T-helper 22 cell (primary cell): ENCODE measurements around the gene GSTA4.
"Not testable (repeated sequence)": the region's sequence is repeated elsewhere in the genome, so short reads cannot be mapped to it uniquely, and the experiment has no call there.

Experiments
- DNase-seq: peaks from one replicate; pipeline ENCODE4 v3.0.0-alpha.2; 2020; ENCODE audit warnings: low read depth

GSTA4 gene

DNA sequence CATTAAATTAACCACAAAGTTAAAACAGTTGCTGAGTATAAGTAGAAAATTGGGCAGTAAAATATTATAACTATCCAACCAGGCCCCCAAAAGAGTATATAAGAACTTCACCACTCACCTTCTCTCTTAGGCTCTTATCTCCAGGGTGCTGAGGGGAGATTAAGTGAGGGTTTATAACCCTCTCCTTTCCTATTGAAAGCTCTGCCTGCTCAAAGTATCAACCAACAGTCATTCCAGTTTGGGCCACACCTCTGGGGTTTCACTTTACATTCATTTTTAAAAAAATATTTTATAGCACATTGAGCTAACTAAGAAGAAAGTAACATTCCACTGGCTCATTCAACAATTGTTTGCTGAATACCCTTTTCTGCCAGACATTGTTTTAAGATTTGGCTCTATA lies 22.1 kb downstream of the GSTA4 start:
- DNase-seq: no peak

GRCh38 chr6:52969359-52969758 lies 25.7 kb downstream of the GSTA4 start:
- no peak for DNase-seq

DNA sequence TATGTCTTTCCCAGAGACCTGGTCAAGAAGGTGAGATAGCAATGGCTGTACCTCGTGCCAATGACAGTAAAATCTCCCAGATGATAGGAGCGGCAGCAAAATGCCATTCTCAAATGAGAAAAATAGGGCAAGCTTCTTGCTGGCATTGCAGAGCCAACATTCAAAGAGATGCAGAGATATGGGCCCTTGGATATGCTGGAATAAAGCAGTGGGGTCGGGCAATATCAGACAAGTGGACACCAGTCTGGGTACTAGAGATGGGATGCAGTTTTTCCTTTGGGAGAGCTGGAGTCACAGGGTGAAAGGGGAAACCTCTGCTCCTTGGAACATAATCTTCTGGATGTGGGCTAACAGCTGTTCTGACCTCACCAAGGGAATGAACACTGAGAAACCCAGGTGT lies 29.0 kb downstream of the GSTA4 start:
- DNase-seq: no peak

DNA sequence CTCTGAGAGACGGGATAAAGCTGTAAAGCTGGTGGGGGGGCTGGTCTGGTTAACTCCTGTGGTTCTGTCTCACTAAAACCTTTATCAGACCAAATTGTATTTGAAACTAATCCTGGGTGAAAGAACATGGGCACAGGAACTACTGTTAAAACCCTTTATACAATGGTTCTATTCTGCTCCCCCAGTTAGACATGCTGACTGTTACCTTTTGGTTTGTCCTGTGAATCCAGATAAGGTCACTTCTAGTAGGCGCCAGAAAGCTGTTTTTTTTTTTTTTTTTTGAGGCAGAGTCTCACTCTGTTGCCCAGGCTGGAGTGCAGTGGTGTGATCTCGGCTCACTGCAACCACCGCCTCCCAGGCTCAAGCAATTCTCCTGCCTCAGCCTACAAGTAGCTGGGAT lies 29.7 kb downstream of the GSTA4 start:
- DNase-seq: no peak

DNA sequence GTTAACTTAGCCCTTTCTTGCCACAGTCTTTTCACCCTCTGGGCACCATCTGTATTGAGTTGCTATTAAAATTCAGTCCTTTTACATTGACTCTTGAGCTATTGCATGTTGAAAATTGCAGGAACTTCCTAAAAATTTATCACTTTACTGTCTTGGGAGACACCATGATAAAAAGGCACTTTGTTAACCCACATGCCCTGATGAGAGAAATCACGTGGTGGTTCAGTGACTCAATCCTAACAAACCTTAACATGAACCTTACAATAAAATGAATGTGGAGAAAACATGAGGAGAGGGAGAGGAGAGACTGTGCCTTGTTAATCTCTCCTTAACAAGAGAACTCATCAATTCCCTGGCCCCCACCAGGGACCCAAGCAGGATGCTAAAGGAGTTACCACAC lies 30.8 kb downstream of the GSTA4 start:
- DNase-seq: no peak

- no peak for DNase-seq
These were observed 32.4 kb downstream of the GSTA4 start for GRCh38 chr6:52962701-52963100.

DNA sequence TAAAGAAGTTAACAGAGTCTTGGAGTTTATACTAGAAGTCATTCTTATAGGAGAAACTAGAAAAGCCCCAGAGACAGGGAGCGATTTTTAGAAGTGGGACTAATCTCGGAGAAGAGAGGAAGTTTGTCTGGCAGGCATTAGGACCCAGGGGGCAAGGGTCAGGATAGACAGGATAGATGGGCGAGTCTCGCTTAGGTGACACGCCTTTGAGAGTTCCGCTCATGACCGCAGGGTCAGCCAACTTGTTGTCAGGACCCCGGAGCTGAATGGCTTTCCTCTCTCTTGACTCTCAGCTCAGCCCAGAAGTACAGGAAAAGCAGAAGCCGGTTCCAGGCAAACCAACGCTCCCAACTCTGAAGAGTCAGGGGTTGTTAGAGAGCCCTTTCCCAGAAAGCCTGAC lies 34.1 kb downstream of the GSTA4 start:
- not testable (repeated sequence) for DNase-seq

DNA sequence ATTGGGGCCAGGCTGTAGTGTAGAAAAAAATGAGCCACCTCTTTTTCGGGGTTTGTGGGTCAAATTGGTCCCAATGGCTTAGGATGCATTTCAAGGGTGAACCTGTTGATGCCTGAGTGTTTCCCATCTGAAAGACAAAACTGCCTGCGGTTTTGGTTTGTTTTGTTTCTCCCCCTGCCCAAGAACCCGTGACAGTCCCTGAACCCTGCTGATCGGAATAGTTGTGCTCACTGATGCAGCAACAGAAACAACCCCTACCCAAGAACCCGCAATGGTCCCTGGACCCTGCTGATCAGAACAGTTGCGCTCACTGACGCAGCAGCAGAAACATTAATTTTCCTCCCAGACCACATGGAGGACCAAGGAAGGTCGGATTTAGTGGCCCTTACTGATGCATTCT lies 34.9 kb downstream of the GSTA4 start:
- not testable (repeated sequence) for DNase-seq

DNA sequence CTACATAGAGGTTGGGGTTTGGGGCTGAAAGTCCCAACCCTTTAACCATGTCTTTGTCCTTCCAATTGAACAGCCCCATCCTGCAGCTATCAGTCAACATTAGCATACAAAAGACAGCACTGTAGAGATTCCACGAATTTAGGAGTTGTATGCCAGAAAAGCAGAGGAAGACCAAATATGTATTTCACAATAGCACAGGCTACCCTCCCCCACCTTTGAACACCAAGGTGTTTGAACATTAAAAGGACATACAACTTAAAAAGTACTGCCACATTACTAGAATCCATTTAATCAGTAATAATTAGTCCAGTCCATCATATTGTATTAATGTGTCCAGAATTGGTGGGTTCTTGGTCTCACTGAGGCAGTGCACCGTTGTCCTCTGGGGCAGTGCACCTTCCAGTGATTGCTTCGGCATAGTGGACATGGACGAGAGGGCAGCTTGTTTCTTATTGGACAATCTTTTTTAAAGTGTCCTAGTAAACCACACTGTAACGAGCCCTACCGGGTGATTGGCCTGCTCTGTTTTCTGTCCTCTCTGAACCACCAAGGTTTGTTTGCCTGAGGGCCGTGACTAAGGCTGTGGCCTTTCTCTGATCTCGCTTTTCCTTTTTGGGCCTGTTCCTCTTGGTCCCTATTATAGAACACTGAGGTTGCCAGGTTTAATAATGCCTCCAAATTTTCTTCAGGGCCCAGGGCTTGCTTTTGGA lies 36.4 kb downstream of the GSTA4 start:
- no peak for DNase-seq

GRCh38 chr6:52955871-52956270 lies 39.2 kb downstream of the GSTA4 start:
- no peak for DNase-seq

GRCh38 chr6:52953911-52954839 lies 40.9 kb downstream of the GSTA4 start:
- DNase-seq: no peak

GRCh38 chr6:52946306-52946705 lies 48.8 kb downstream of the GSTA4 start:
- DNase-seq: no peak

DNA sequence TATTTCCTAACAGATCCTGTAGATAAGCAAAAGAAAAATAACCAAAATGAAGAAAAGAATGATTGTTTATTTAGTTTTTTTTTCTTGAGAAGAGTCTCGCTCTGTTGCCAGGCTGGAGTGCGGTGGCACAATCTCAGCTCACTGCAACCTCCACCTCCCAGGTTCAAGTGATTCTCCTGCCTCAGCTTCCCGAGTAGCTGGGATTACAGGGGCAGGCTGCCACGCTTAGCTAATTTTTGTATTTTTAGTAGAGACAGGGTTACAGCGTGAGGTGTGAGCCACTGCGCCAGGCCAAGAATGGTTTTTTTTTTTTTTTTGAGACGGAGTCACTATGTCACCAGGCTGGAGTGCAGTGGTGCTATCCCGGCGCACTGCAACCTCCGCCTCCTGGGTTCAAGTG lies 52.3 kb downstream of the GSTA4 start:
- not testable (repeated sequence) for DNase-seq

GRCh38 chr6:52942221-52942620 lies 52.9 kb downstream of the GSTA4 start:
- DNase-seq: no peak

- no peak for DNase-seq
These were observed 57.2 kb downstream of the GSTA4 start for GRCh38 chr6:52937908-52938307.

GRCh38 chr6:52933778-52934177 lies 61.3 kb downstream of the GSTA4 start:
- DNase-seq: no peak

- no peak for DNase-seq
These were observed 63.7 kb downstream of the GSTA4 start for GRCh38 chr6:52931351-52931750.

GRCh38 chr6:52929321-52930164 lies 65.5 kb downstream of the GSTA4 start:
- DNase-seq: no peak
